HG03469 (cell line): ENCODE measurements around the gene WNT5A.

ENCODE experiments used
- ATAC-seq: cut with Tn5 transposase; IDR thresholded peaks from one replicate; pipeline ENCODE4 v1.9.1; 2021; ENCODE audit warnings: mild to moderate bottlenecking, moderate library complexity, moderate number of reproducible peaks; ENCODE audit not compliant: unreplicated experiment

Gene WNT5A

GRCh38 chr3:55482496-55483195 lies 4.5 kb downstream of the WNT5A start:
- no peak for ATAC-seq

- ATAC-seq = no peak
These were observed 5.2 kb downstream of the WNT5A start for GRCh38 chr3:55481744-55482495.

- ATAC-seq = no peak
These were observed 6.0 kb downstream of the WNT5A start for GRCh38 chr3:55480911-55481743.

GRCh38 chr3:55477306-55478303 lies 9.5 kb downstream of the WNT5A start:
- no peak for ATAC-seq

- no peak for ATAC-seq
These were observed 10.6 kb downstream of the WNT5A start for GRCh38 chr3:55476515-55476914.

- ATAC-seq = no peak
These were observed 12.9 kb downstream of the WNT5A start for GRCh38 chr3:55474213-55474632.

GRCh38 chr3:55473788-55474187 lies 13.3 kb downstream of the WNT5A start:
- ATAC-seq = no peak

- ATAC-seq = no peak
These were observed 15.4 kb downstream of the WNT5A start for GRCh38 chr3:55471522-55472280.

GRCh38 chr3:55471084-55471483 lies 16.0 kb downstream of the WNT5A start:
- ATAC-seq = no peak

GRCh38 chr3:55469957-55470526 lies 17.1 kb downstream of the WNT5A start:
- ATAC-seq = no peak

- no peak for ATAC-seq
These were observed 18.9 kb downstream of the WNT5A start for GRCh38 chr3:55468251-55468650.

GRCh38 chr3:55467099-55467498 lies 20.0 kb downstream of the WNT5A start:
- no peak for ATAC-seq

GRCh38 chr3:55466526-55466925 lies 20.6 kb downstream of the WNT5A start:
- no peak for ATAC-seq

GRCh38 chr3:55461896-55462295 lies 25.2 kb downstream of the WNT5A start:
- ATAC-seq = no peak

- no peak for ATAC-seq
These were observed 27.3 kb downstream of the WNT5A start for GRCh38 chr3:55459838-55460237.

GRCh38 chr3:55458181-55458790 lies 28.8 kb downstream of the WNT5A start:
- ATAC-seq = no peak

GRCh38 chr3:55455915-55456314 lies 31.2 kb downstream of the WNT5A start:
- no peak for ATAC-seq

GRCh38 chr3:55454611-55455010 lies 32.5 kb downstream of the WNT5A start:
- ATAC-seq = no peak
